ENCODE results near the gene ZNF888.
"Not testable (repeated sequence)": the region's sequence is repeated elsewhere in the genome, so short reads cannot be mapped to it uniquely, and the experiment has no call there.

Gene ZNF888

GRCh38 chr19:52948025-52948770 is 25.0 kb upstream of the ZNF888 start:
- no peak overlapping the region for H3K4me3 ChIP-seq (ENCODE audit: extremely low read depth, insufficient read depth, low read length, poor library complexity, severe bottlenecking)
- no peak overlapping the region for H3K27ac ChIP-seq (ENCODE audit: low read depth, low read length, severe bottlenecking)
- peaks cover 48% of the 10 kb centered on the region for H3K36me3 ChIP-seq (ENCODE audit: control insufficient read depth, insufficient read depth, low read length)
- WGBS, 2 experiments (ENCODE audit: insufficient coverage in 2 of 2), result 97 to 100% methylated on average over 5 to 6 of the region's 13 CpGs
- no peaks in the 10 kb centered on the region for H3K4me1 ChIP-seq (ENCODE audit: control insufficient read depth, insufficient read depth, low read length, poor library complexity, severe bottlenecking)
- H3K9me3 ChIP-seq (ENCODE audit: control insufficient read depth, low read length), result peaks cover 70% of the 10 kb centered on the region

GRCh38 chr19:52946322-52947310 is 23.4 kb upstream of the ZNF888 start:
- Histone ChIP-seq H3K4me3 (ENCODE audit: extremely low read depth, insufficient read depth, low read length, poor library complexity, severe bottlenecking) (no peak overlapping the region), H3K4me1 (ENCODE audit: control insufficient read depth, insufficient read depth, low read length, poor library complexity, severe bottlenecking) (no peaks in the 10 kb centered on the region), H3K27ac (ENCODE audit: low read depth, low read length, severe bottlenecking) (no peak overlapping the region), H3K9me3 (ENCODE audit: control insufficient read depth, low read length) (peaks cover 56% of the 10 kb centered on the region), H3K36me3 (ENCODE audit: control insufficient read depth, insufficient read depth, low read length) (peaks cover 32% of the 10 kb centered on the region)
- WGBS, 2 experiments (ENCODE audit: insufficient coverage in 2 of 2), result 90 to 97% methylated on average over 14 to 26 of the region's 39 CpGs

GRCh38 chr19:52945652-52946321 is 22.6 kb upstream of the ZNF888 start:
- Histone ChIP-seq H3K4me3 (ENCODE audit: extremely low read depth, insufficient read depth, low read length, poor library complexity, severe bottlenecking) (no peak overlapping the region), H3K27ac (ENCODE audit: low read depth, low read length, severe bottlenecking) (no peak overlapping the region), H3K4me1 (ENCODE audit: control insufficient read depth, insufficient read depth, low read length, poor library complexity, severe bottlenecking) (no peaks in the 10 kb centered on the region), H3K36me3 (ENCODE audit: control insufficient read depth, insufficient read depth, low read length) (peaks cover 24% of the 10 kb centered on the region), H3K9me3 (ENCODE audit: control insufficient read depth, low read length) (peaks cover 48% of the 10 kb centered on the region)
- whole genome bisulfite sequencing, 2 experiments (ENCODE audit: insufficient coverage in 2 of 2), result 94 to 96% methylated on average over 20 to 23 of the region's 24 CpGs

- not testable (repeated sequence) for H3K27ac ChIP-seq (ENCODE audit: low read depth, low read length, severe bottlenecking); H3K4me1 ChIP-seq (ENCODE audit: control insufficient read depth, insufficient read depth, low read length, poor library complexity, severe bottlenecking); H3K4me3 ChIP-seq (ENCODE audit: extremely low read depth, insufficient read depth, low read length, poor library complexity, severe bottlenecking)
- Histone ChIP-seq H3K9me3 (ENCODE audit: control insufficient read depth, low read length) (peaks cover 39% of the 10 kb centered on the region), H3K36me3 (ENCODE audit: control insufficient read depth, insufficient read depth, low read length) (peaks cover 20% of the 10 kb centered on the region)
- WGBS, 2 experiments (ENCODE audit: insufficient coverage in 2 of 2), result 87 to 90% methylated on average over 12 of the region's 17 CpGs
Observed at GRCh38 chr19:52944703-52945493, 21.7 kb upstream of the ZNF888 start.

GRCh38 chr19:52943884-52944643 is 20.8 kb upstream of the ZNF888 start:
- Histone ChIP-seq H3K36me3 (ENCODE audit: control insufficient read depth, insufficient read depth, low read length) (peaks cover 14% of the 10 kb centered on the region), H3K4me3 (ENCODE audit: extremely low read depth, insufficient read depth, low read length, poor library complexity, severe bottlenecking) (no peak overlapping the region), H3K9me3 (ENCODE audit: control insufficient read depth, low read length) (peaks cover 30% of the 10 kb centered on the region), H3K27ac (ENCODE audit: low read depth, low read length, severe bottlenecking) (no peak overlapping the region), H3K4me1 (ENCODE audit: control insufficient read depth, insufficient read depth, low read length, poor library complexity, severe bottlenecking) (no peaks in the 10 kb centered on the region)
- 93% methylated on average over 13 of the region's 17 CpGs for WGBS, 2 experiments (ENCODE audit: insufficient coverage in 2 of 2)

GRCh38 chr19:52943134-52943883 is 20.1 kb upstream of the ZNF888 start:
- H3K4me3 ChIP-seq (ENCODE audit: extremely low read depth, insufficient read depth, low read length, poor library complexity, severe bottlenecking), result peak overlapping the region; percentile 73
- 83 to 93% methylated on average over 18 to 19 of the region's 29 CpGs for WGBS, 2 experiments (ENCODE audit: insufficient coverage in 2 of 2)
- H3K9me3 ChIP-seq (ENCODE audit: control insufficient read depth, low read length), result peaks cover 23% of the 10 kb centered on the region
- H3K27ac ChIP-seq (ENCODE audit: low read depth, low read length, severe bottlenecking), result peak overlapping the region; percentile 91
- H3K4me1 ChIP-seq (ENCODE audit: control insufficient read depth, insufficient read depth, low read length, poor library complexity, severe bottlenecking), result no peaks in the 10 kb centered on the region
- peaks cover 11% of the 10 kb centered on the region for H3K36me3 ChIP-seq (ENCODE audit: control insufficient read depth, insufficient read depth, low read length)

GRCh38 chr19:52942386-52943133 is 19.3 kb upstream of the ZNF888 start:
- peaks cover 8% of the 10 kb centered on the region for H3K36me3 ChIP-seq (ENCODE audit: control insufficient read depth, insufficient read depth, low read length)
- peak overlapping the region; percentile 73 for H3K4me3 ChIP-seq (ENCODE audit: extremely low read depth, insufficient read depth, low read length, poor library complexity, severe bottlenecking)
- H3K4me1 ChIP-seq (ENCODE audit: control insufficient read depth, insufficient read depth, low read length, poor library complexity, severe bottlenecking), result no peaks in the 10 kb centered on the region
- H3K27ac ChIP-seq (ENCODE audit: low read depth, low read length, severe bottlenecking), result peak overlapping the region; percentile 91
- peaks cover 19% of the 10 kb centered on the region for H3K9me3 ChIP-seq (ENCODE audit: control insufficient read depth, low read length)
- WGBS, 2 experiments (ENCODE audit: insufficient coverage in 2 of 2), result 1% methylated on average over 23 to 26 of the region's 43 CpGs

GRCh38 chr19:52941941-52942385 is 18.7 kb upstream of the ZNF888 start:
- H3K4me3 ChIP-seq (ENCODE audit: extremely low read depth, insufficient read depth, low read length, poor library complexity, severe bottlenecking), result peak overlapping the region; percentile 73
- peak overlapping the region; percentile 91 for H3K27ac ChIP-seq (ENCODE audit: low read depth, low read length, severe bottlenecking)
- 1% methylated on average over 21 to 25 of the region's 26 CpGs for WGBS, 2 experiments (ENCODE audit: insufficient coverage in 2 of 2)
- peaks cover 14% of the 10 kb centered on the region for H3K9me3 ChIP-seq (ENCODE audit: control insufficient read depth, low read length)
- H3K36me3 ChIP-seq (ENCODE audit: control insufficient read depth, insufficient read depth, low read length), result peaks cover 8% of the 10 kb centered on the region
- H3K4me1 ChIP-seq (ENCODE audit: control insufficient read depth, insufficient read depth, low read length, poor library complexity, severe bottlenecking), result no peaks in the 10 kb centered on the region

All from mesodermal cell (in vitro differentiated cells).